Sigmoid colon (tissue), 3 donors: ENCODE results near the gene NACC2.

Source experiments
- POLR2A ChIP-seq, 2 donors: fragments of 450-650 bp; IDR thresholded peaks; one replicate each; pipeline ENCODE4 v1.6.1; 2016; ENCODE audit warnings: antibody characterized with exemption in 2 of 2, mild to moderate bottlenecking in 2 of 2, moderate library complexity in 2 of 2
- TF ChIP-seq, protein P1 (sequence below), 4 experiments: fragments of 450-650 bp in 3 of 4; fragments of 200-600 bp in 1 of 4; IDR thresholded peaks; one replicate each; pipeline ENCODE4 v1.5.1; 2016 to 2019; ENCODE audit warnings: antibody characterized with exemption in 4 of 4, mild to moderate bottlenecking in 3 of 4, moderate library complexity in 2 of 4

GRCh38 chr9:136007934-136008692 lies 87.0 kb downstream of the NACC2 start:
- TF ChIP-seq, protein P1, sequence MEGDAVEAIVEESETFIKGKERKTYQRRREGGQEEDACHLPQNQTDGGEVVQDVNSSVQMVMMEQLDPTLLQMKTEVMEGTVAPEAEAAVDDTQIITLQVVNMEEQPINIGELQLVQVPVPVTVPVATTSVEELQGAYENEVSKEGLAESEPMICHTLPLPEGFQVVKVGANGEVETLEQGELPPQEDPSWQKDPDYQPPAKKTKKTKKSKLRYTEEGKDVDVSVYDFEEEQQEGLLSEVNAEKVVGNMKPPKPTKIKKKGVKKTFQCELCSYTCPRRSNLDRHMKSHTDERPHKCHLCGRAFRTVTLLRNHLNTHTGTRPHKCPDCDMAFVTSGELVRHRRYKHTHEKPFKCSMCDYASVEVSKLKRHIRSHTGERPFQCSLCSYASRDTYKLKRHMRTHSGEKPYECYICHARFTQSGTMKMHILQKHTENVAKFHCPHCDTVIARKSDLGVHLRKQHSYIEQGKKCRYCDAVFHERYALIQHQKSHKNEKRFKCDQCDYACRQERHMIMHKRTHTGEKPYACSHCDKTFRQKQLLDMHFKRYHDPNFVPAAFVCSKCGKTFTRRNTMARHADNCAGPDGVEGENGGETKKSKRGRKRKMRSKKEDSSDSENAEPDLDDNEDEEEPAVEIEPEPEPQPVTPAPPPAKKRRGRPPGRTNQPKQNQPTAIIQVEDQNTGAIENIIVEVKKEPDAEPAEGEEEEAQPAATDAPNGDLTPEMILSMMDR (IDR thresholded peaks at IDR 0.05) = no peak
- no peak for TF ChIP-seq POLR2A (IDR thresholded peaks at IDR 0.05)
